Heart left ventricle (tissue), 13 donors: ENCODE data around the gene DDX10.

Experiments
- POLR2A ChIP-seq, 2 donors: fragments of 450-650 bp; IDR thresholded peaks; one replicate each; pipeline ENCODE4 v1.6.1; 2017; ENCODE audit warnings: antibody characterized with exemption in 2 of 2, mild to moderate bottlenecking in 2 of 2, moderate library complexity in 2 of 2
- TF ChIP-seq, protein P1 (sequence below), 12 donors: fragments of 200-600 bp; sonication (generic) in 4 of 12; IDR thresholded peaks; one replicate each; pipeline versions ENCODE4 v1.5.0 to v1.8.0; 2018 to 2022; ENCODE audit warnings: antibody characterized with exemption in 12 of 12, mild to moderate bottlenecking in 5 of 12
- donor health status: ischemic (EF 13 %, LVEDD 7.1; RV severe dilation, severe dysfunction).
- donor health status: DM: no; HTN: yes; CAD: no.
- donor health status: DM: no; HTN: no; CAD: no.
- donor health status: ischemic (EF 25% LVEDD 6.9; RV normal size, moderate dysfunction).
- donor health status: ischemic (EF 25% LVEDD 5.7; RV mildly dilated, moderate dysfunction).
- donor health status: ischemic (EF 35%, LVEDD 5.7; RV mildly dilated, moderate dysfunction).
- donor health status: nonischemic (EF 11% LVEDD 7.7; RV severe dilation, severe dysfunction).
- donor health status: DM: yes; HTN: yes; CAD: no.
- donor health status: PGD.
- donor health status: ischemic (EF 29% LVEDD 5.4; RV normal size, mild dysfunction).
- donor health status: nonischemic (EF 23%, LVEDD 6.1; RV moderate dilation, normal function).

- TF ChIP-seq, protein P1, sequence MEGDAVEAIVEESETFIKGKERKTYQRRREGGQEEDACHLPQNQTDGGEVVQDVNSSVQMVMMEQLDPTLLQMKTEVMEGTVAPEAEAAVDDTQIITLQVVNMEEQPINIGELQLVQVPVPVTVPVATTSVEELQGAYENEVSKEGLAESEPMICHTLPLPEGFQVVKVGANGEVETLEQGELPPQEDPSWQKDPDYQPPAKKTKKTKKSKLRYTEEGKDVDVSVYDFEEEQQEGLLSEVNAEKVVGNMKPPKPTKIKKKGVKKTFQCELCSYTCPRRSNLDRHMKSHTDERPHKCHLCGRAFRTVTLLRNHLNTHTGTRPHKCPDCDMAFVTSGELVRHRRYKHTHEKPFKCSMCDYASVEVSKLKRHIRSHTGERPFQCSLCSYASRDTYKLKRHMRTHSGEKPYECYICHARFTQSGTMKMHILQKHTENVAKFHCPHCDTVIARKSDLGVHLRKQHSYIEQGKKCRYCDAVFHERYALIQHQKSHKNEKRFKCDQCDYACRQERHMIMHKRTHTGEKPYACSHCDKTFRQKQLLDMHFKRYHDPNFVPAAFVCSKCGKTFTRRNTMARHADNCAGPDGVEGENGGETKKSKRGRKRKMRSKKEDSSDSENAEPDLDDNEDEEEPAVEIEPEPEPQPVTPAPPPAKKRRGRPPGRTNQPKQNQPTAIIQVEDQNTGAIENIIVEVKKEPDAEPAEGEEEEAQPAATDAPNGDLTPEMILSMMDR (IDR thresholded peaks at IDR 0.05) = no peak
- TF ChIP-seq POLR2A (IDR thresholded peaks at IDR 0.05) = no peak
These were observed 18.9 kb upstream of the DDX10 start for GRCh38 chr11:108645970-108646369.
